Mesendoderm (in vitro differentiated cells): ENCODE data around the gene CHST15.

Experiments used
- DNase-seq: peaks from one replicate; pipeline ENCODE4 v3.0.0; 2013
- H2AK5ac ChIP-seq: 2 replicates; pipeline ENCODE4 v1.6.1; 2013; ENCODE audit warnings: low read length, inconsistent platforms
- H2BK120ac ChIP-seq: 2 replicates; pipeline ENCODE4 v1.6.1; 2013; ENCODE audit warnings: low read depth, mild to moderate bottlenecking, low read length, moderate library complexity, mixed read lengths
- H2BK15ac ChIP-seq: replicated peaks from 2 replicates; pipeline ENCODE4 v1.6.1; 2013; ENCODE audit warnings: low read depth, mild to moderate bottlenecking, moderate library complexity
- H2BK5ac ChIP-seq: 2 replicates; pipeline ENCODE4 v1.6.1; 2013; ENCODE audit warnings: low read length, inconsistent platforms
- H3K18ac ChIP-seq: 2 replicates; pipeline ENCODE4 v1.6.1; 2013; ENCODE audit warnings: mild to moderate bottlenecking, low read length, mixed read lengths
- H3K23ac ChIP-seq: one replicate; pipeline ENCODE4 v1.6.1; 2013; ENCODE audit warnings: low read length
- H3K27ac ChIP-seq: 2 replicates; pipeline ENCODE4 v1.5.1; 2013; ENCODE audit warnings: low read depth, mild to moderate bottlenecking, inconsistent platforms, low read length, moderate library complexity
- H3K27me3 ChIP-seq: 2 replicates; pipeline ENCODE4 v1.6.1; 2013; ENCODE audit warnings: low read length, control low read depth, mild to moderate bottlenecking, inconsistent platforms; ENCODE audit not compliant: insufficient read depth, poor library complexity
- H3K36me3 ChIP-seq: 2 replicates; pipeline ENCODE4 v1.6.1; 2013; ENCODE audit warnings: low read length, inconsistent platforms; ENCODE audit not compliant: control insufficient read depth, insufficient read depth
- H3K4ac ChIP-seq: one replicate; pipeline ENCODE4 v1.6.1; 2013; ENCODE audit warnings: low read depth, mild to moderate bottlenecking, low read length, moderate library complexity
- H3K4me1 ChIP-seq: 2 replicates; pipeline ENCODE4 v1.6.1; 2013; ENCODE audit warnings: low read depth, low read length, inconsistent platforms; ENCODE audit not compliant: control insufficient read depth
- H3K4me2 ChIP-seq: 2 replicates; pipeline ENCODE4 v1.6.1; 2013; ENCODE audit warnings: low read length
- H3K4me3 ChIP-seq: 2 replicates; pipeline ENCODE4 v1.5.1; 2013; ENCODE audit warnings: mild to moderate bottlenecking, low read length
- H3K56ac ChIP-seq: one replicate; pipeline ENCODE4 v1.6.1; 2013; ENCODE audit warnings: low read length
- H3K79me1 ChIP-seq: 2 replicates; pipeline ENCODE4 v1.6.1; 2013; ENCODE audit warnings: low read length, inconsistent platforms
- H3K79me2 ChIP-seq: 2 replicates; pipeline ENCODE4 v1.6.1; 2013; ENCODE audit warnings: mild to moderate bottlenecking, low read length; ENCODE audit not compliant: control insufficient read depth, insufficient read depth
- H3K9ac ChIP-seq: 2 replicates; pipeline ENCODE4 v1.6.1; 2013; ENCODE audit warnings: low read length, inconsistent platforms
- H4K5ac ChIP-seq: one replicate; pipeline ENCODE4 v1.6.1; 2013; ENCODE audit warnings: low read length
- H4K8ac ChIP-seq: one replicate; pipeline ENCODE4 v1.6.1; 2013; ENCODE audit warnings: low read depth, mild to moderate bottlenecking, control low read depth, low read length, moderate library complexity
- WGBS: extraction: QIAGEN DNeasy Blood & Tissue Kit; methylation state at CpG from one replicate; pipeline ENCODE4 v1.1.7; 2013; ENCODE audit warnings: low lambda C conversion rate, missing lambda C conversion rate; ENCODE audit not compliant: insufficient coverage; ENCODE audit errors: extremely low coverage; 5-methylcytosine and 5-hydroxymethylcytosine counted together

Gene CHST15

DNA sequence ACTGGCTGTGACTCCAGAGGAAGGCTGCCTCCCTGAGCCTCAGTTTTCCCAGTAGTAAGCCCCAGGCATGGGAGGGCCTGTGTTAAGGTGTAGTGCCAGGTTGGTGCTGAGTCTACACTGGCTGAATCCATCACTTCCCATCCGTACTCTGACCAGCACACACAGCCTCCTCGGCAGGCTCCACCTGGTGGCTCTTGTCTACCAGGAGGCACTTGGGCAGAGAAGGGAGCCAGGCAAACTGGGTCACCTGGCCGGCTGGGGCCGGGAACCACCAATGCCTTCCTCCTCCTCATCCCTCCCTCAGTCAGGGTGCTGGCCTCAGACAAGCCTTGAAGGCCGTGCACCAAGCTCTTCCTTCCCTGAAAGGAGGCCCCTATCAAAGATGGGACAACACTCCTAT, 75.7 kb downstream of the CHST15 start:
- H2AK5ac ChIP-seq: no peak overlapping the region
- no peak overlapping the region for H4K5ac ChIP-seq
- no peaks in the 10 kb centered on the region for H3K79me1 ChIP-seq
- peaks cover 2% of the 10 kb centered on the region for H3K4me1 ChIP-seq
- no peak for DNase-seq
- no peaks in the 10 kb centered on the region for H3K79me2 ChIP-seq
- no CpG with 5 or more reads among the region's 5 CpGs for WGBS
- H3K27me3 ChIP-seq: no peaks in the 10 kb centered on the region
- H2BK5ac ChIP-seq: no peak overlapping the region
- H3K4ac ChIP-seq: no peak overlapping the region
- no peak overlapping the region for H2BK120ac ChIP-seq
- H3K36me3 ChIP-seq: no peaks in the 10 kb centered on the region
- H3K4me3 ChIP-seq: no peak overlapping the region
- no peak overlapping the region for H3K56ac ChIP-seq
- H3K18ac ChIP-seq: no peak overlapping the region
- no peak overlapping the region for H3K27ac ChIP-seq
- H3K23ac ChIP-seq: no peak overlapping the region
- H3K4me2 ChIP-seq: no peak overlapping the region
- no peak overlapping the region for H2BK15ac ChIP-seq
- H4K8ac ChIP-seq: no peak overlapping the region
- H3K9ac ChIP-seq: no peak overlapping the region

DNA sequence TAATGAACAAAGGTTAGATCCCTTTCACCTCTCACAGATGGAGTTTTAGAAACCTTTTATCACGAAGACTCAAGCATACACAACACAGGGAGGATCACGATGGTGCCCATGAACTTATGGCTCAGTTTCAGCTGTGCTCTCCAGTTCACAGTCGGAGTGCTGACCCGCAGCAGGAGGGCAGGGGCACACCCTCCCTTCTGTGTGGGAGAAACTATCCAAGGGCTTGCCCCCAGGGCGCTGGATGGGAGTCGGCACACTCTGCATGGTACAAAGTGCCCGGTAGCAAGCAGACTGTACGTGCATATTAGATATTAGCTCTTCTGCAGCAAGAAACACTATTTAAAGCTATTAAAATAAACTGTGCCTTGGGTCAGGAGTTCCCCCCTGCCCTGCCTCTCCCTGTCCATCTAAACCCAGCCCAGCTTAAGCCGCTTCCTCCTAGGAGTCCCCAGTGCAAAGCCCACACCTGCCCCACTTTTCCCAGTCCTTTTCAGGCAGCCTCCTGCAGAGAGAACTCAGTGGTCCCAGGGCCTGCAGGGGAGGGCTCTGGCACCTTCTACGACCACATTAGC, 76.5 kb downstream of the CHST15 start:
- no peak overlapping the region for H2BK15ac ChIP-seq
- H3K79me1 ChIP-seq: no peaks in the 10 kb centered on the region
- no peak overlapping the region for H2BK120ac ChIP-seq
- no peaks in the 10 kb centered on the region for H3K36me3 ChIP-seq
- H3K27ac ChIP-seq: no peak overlapping the region
- no peak overlapping the region for H4K8ac ChIP-seq
- H3K4me2 ChIP-seq: no peak overlapping the region
- no peak overlapping the region for H3K9ac ChIP-seq
- H3K56ac ChIP-seq: no peak overlapping the region
- no peak overlapping the region for H3K4ac ChIP-seq
- no peak overlapping the region for H4K5ac ChIP-seq
- no peak for DNase-seq
- H3K79me2 ChIP-seq: no peaks in the 10 kb centered on the region
- WGBS: no CpG with 5 or more reads among the region's 10 CpGs
- no peaks in the 10 kb centered on the region for H3K27me3 ChIP-seq
- H3K18ac ChIP-seq: no peak overlapping the region
- no peak overlapping the region for H2BK5ac ChIP-seq
- peaks cover 2% of the 10 kb centered on the region for H3K4me1 ChIP-seq
- no peak overlapping the region for H3K23ac ChIP-seq
- no peak overlapping the region for H2AK5ac ChIP-seq
- no peak overlapping the region for H3K4me3 ChIP-seq

DNA sequence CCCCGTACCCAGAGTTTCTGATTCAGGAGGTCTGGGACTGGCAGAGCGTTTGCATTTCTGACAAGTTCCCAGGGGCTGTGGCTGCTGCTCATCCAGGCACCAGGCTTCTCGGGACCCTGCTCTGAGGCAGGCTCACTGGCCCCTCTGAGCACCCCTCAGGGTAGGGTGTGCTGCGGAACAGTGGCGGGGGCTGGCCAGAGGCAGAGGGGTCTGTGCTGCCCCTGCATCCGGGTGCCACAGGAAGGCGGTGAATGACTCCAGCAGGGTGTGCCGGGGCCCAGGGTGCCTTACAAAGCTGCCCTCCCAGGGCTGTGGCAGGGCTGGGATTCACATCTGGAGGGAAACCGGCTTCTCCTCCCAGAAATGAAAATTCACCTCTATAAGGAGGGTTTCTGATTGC, 77.4 kb downstream of the CHST15 start:
- H3K4me2 ChIP-seq: no peak overlapping the region
- no peaks in the 10 kb centered on the region for H3K79me1 ChIP-seq
- H2BK15ac ChIP-seq: no peak overlapping the region
- WGBS: no CpG with 5 or more reads among the region's 9 CpGs
- H3K4me1 ChIP-seq: no peaks in the 10 kb centered on the region
- no peaks in the 10 kb centered on the region for H3K79me2 ChIP-seq
- no peak overlapping the region for H3K23ac ChIP-seq
- DNase-seq: no peak
- no peak overlapping the region for H3K56ac ChIP-seq
- H2BK120ac ChIP-seq: no peak overlapping the region
- H3K27ac ChIP-seq: no peak overlapping the region
- no peak overlapping the region for H3K4ac ChIP-seq
- H3K9ac ChIP-seq: no peak overlapping the region
- no peak overlapping the region for H4K5ac ChIP-seq
- no peaks in the 10 kb centered on the region for H3K27me3 ChIP-seq
- H4K8ac ChIP-seq: no peak overlapping the region
- no peak overlapping the region for H3K18ac ChIP-seq
- no peak overlapping the region for H3K4me3 ChIP-seq
- H2AK5ac ChIP-seq: no peak overlapping the region
- H2BK5ac ChIP-seq: no peak overlapping the region
- H3K36me3 ChIP-seq: no peaks in the 10 kb centered on the region

DNA sequence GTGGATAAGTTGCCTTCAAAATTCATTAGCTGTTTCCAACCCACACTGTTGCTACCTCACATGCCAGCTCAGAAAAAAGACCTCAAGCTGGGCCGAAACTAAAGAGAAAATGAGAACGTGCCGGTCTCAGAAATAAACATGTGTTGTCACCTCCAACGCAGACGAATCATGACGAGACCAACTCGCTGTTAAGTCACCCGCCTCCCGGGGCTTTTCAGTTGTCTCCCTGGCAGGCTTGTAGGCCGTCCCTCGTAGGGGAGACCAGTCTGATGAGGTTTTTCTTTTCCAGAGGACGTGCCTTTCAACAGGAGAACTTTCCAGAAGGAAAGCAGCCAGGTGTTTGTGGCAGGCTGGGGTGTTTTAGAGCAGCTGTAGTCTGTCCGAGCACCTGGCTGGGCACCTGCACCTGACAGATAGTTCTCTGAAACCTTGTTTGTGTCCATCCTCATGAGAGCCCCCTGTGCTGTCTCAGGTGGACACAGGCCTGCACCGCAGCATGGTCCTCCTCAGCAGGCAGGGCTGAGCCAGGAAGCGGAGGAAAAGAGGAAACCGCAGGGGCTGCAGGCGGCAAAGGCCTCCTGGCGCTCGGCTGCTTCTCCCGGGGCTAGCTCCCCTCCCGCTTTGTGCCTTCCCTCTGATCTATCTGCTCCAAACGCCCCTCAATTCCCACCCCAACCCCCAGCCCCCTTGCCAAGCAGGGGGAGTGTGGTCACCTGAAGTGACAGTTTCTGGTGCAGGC, 78.8 kb downstream of the CHST15 start:
- Histone ChIP-seq H3K79me1 (no peaks in the 10 kb centered on the region), H3K4ac (no peak overlapping the region), H3K27ac (no peak overlapping the region), H2BK120ac (no peak overlapping the region), H3K79me2 (no peaks in the 10 kb centered on the region), H3K36me3 (no peaks in the 10 kb centered on the region), H3K27me3 (no peaks in the 10 kb centered on the region), H4K5ac (no peak overlapping the region), H2AK5ac (no peak overlapping the region), H4K8ac (no peak overlapping the region), H3K4me3 (no peak overlapping the region), H3K9ac (no peak overlapping the region), H2BK5ac (no peak overlapping the region), H3K18ac (no peak overlapping the region), H3K4me1 (no peaks in the 10 kb centered on the region), H3K4me2 (no peak overlapping the region), H2BK15ac (no peak overlapping the region), H3K23ac (no peak overlapping the region), H3K56ac (no peak overlapping the region)
- no CpG with 5 or more reads among the region's 22 CpGs for WGBS
- DNase-seq: no peak

DNA sequence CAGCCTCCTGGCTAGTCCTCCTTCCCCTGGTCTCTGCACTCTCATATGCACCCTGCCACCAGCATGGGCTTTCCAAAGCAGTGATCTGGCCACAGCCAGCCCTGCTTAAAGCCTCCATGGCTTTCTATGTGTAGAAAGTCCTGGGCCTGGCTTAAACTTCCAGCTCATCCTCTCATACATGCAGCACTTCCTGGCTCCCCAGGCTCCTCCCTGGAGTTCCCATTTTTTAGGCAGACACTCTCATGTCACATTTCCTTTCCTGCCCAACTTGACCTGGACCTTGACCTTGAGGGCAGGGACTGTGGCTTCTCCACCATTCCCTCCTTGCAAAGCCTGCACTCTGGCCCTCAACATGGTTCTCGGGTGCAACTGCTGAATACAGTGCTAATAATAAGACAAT, 79.5 kb downstream of the CHST15 start:
- H3K79me2 ChIP-seq: no peaks in the 10 kb centered on the region
- H3K79me1 ChIP-seq: no peaks in the 10 kb centered on the region
- H3K36me3 ChIP-seq: peaks cover 1% of the 10 kb centered on the region
- H3K27me3 ChIP-seq: no peaks in the 10 kb centered on the region
- H3K4me2 ChIP-seq: no peak overlapping the region
- H3K23ac ChIP-seq: no peak overlapping the region
- H2BK120ac ChIP-seq: no peak overlapping the region
- H3K9ac ChIP-seq: no peak overlapping the region
- no peak overlapping the region for H4K8ac ChIP-seq
- no peak overlapping the region for H3K18ac ChIP-seq
- no CpG with 5 or more reads among the region's 1 CpG for WGBS
- DNase-seq: no peak
- no peak overlapping the region for H2AK5ac ChIP-seq
- no peak overlapping the region for H4K5ac ChIP-seq
- no peak overlapping the region for H2BK15ac ChIP-seq
- no peak overlapping the region for H3K4ac ChIP-seq
- no peak overlapping the region for H2BK5ac ChIP-seq
- no peak overlapping the region for H3K27ac ChIP-seq
- H3K4me1 ChIP-seq: no peaks in the 10 kb centered on the region
- H3K56ac ChIP-seq: no peak overlapping the region
- no peak overlapping the region for H3K4me3 ChIP-seq

DNA sequence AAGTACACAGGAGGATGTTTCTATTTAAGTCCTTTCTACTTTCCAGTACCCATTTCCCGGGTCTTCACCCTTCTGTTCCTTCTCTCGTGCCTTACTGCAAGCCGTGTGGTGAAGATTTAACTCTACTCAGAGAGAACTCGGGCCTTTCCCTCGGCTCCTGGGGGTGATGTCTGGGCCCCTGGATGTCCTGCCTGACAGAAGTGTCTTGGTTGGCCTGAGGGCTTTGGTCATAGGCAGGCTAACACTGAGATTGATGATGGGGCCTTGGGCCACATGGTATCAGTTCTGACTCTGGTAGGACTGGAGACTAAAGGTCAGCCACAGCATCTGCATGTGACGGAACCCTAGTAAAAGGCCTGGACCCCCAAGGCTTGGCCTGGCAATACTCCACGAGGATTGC, 80.4 kb downstream of the CHST15 start:
- H2BK120ac ChIP-seq: no peak overlapping the region
- H3K27ac ChIP-seq: no peak overlapping the region
- no peak overlapping the region for H4K5ac ChIP-seq
- no peak overlapping the region for H3K4ac ChIP-seq
- H3K4me2 ChIP-seq: no peak overlapping the region
- WGBS: no CpG with 5 or more reads among the region's 7 CpGs
- no peak overlapping the region for H4K8ac ChIP-seq
- no peak overlapping the region for H2BK15ac ChIP-seq
- H3K4me1 ChIP-seq: no peaks in the 10 kb centered on the region
- no peaks in the 10 kb centered on the region for H3K79me2 ChIP-seq
- H3K36me3 ChIP-seq: peaks cover 3% of the 10 kb centered on the region
- H3K23ac ChIP-seq: no peak overlapping the region
- H2AK5ac ChIP-seq: no peak overlapping the region
- no peak overlapping the region for H2BK5ac ChIP-seq
- H3K27me3 ChIP-seq: no peaks in the 10 kb centered on the region
- H3K9ac ChIP-seq: no peak overlapping the region
- H3K79me1 ChIP-seq: no peaks in the 10 kb centered on the region
- no peak overlapping the region for H3K18ac ChIP-seq
- DNase-seq: no peak
- no peak overlapping the region for H3K4me3 ChIP-seq
- H3K56ac ChIP-seq: no peak overlapping the region
